Measurements from ENCODE around the gene FMNL2. TPM values are rescaled to one million over a fixed set of nuclear protein-coding genes. Genes with fewer than 3 reads are reported as not detected.
A peak's percentile ranks its signal among the peaks of the same experiment; 100 is the strongest.

Gene FMNL2
- total RNA-seq, 1 experiment from 2014 or later: 33.6 TPM

DNA sequence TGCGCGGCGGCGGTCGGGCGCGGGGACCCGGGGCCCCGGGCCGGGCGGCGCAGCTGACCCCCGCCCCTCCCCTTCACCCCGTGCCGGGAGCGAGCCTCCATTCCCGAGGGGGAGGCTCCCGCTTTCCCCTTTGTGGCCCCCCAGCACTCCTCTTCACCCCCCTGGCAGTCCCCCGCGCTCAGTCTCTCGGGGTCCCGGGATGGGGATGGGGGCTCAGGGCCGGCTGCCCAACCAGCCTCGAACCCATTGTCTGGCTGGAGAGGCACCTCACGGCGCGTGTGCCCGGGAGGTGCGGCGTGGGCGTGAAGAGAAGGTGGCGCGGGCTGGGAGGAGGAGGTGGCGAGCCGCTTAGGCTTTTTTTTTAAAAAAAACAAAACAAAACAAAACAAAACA lies 748 bp downstream of the FMNL2 start:
- H3K27ac ChIP-seq (ENCODE audit: insufficient read length, low read depth, low read length): no peak overlapping the region
- DNase-seq: no peak
- no peak overlapping the region for H4K8ac ChIP-seq (replicated peaks; ENCODE audit: insufficient read length, low read depth, low read length)
- peaks cover 6% of the 10 kb centered on the region; the same call in 1 of the 2 replicates for H3K79me2 ChIP-seq (ENCODE audit: insufficient read depth, low read length)
- no peak overlapping the region for H2BK5ac ChIP-seq (ENCODE audit: insufficient read length, low read length)
- no peak for TF ChIP-seq CTCF (conservative IDR thresholded peaks at IDR 0.05)
- Mint-ChIP-seq H3K4me3 (peak overlapping the region; percentile 89 to 92), H3K36me3 (ENCODE audit: insufficient read depth in 1 of 3, low read depth in 3 of 3) (no peaks in the 10 kb centered on the region), H3K27ac (no peak overlapping the region), H3K4me1 (peaks cover 40 to 42% of the 10 kb centered on the region in 2 experiments), H3K27me3 (ENCODE audit: low read depth) (peaks cover 9% of the 10 kb centered on the region), H3K9me3 (no peaks in the 10 kb centered on the region; a peak in 1 of 5 replicates)
- H3K4ac ChIP-seq (ENCODE audit: low read depth, low read length): no peak overlapping the region
- H3K23me2 ChIP-seq (ENCODE audit: insufficient read length, low read depth, low read length, poor library complexity, severe bottlenecking): peaks cover 12% of the 10 kb centered on the region
- no peak overlapping the region for H3T11ph ChIP-seq (ENCODE audit: low read length)
- no peak overlapping the region for H4K91ac ChIP-seq (ENCODE audit: insufficient read length, low read depth, low read length)
- no peak overlapping the region for H2AK5ac ChIP-seq (ENCODE audit: insufficient read length, low read length)
- H3K56ac ChIP-seq (ENCODE audit: insufficient read length, low read depth, low read length): no peak overlapping the region
- no peak overlapping the region for H2BK15ac ChIP-seq (ENCODE audit: low read depth, low read length)
- no peak overlapping the region for H2AFZ ChIP-seq (ENCODE audit: low read length)
- H3K9ac ChIP-seq (ENCODE audit: extremely low read depth, insufficient read length, low read length): peak overlapping the region; percentile 85
- H3K23ac ChIP-seq (ENCODE audit: insufficient read length, low read depth, low read length): no peak overlapping the region
- no peak overlapping the region for H2BK12ac ChIP-seq (ENCODE audit: insufficient read length, low read depth, low read length)
- no peaks in the 10 kb centered on the region for H3K4me1 ChIP-seq (ENCODE audit: insufficient read depth, low read length)
- H2BK120ac ChIP-seq (ENCODE audit: low read depth, low read length, poor library complexity, severe bottlenecking): no peak overlapping the region
- H4K20me1 ChIP-seq (ENCODE audit: control insufficient read depth, insufficient read depth, insufficient read length): no peaks in the 10 kb centered on the region
- no peaks in the 10 kb centered on the region for H3K9me3 ChIP-seq (ENCODE audit: control insufficient read depth, low read depth, low read length)
- peak overlapping the region; percentile 72 for H3K14ac ChIP-seq (ENCODE audit: insufficient read depth, low read length)
- WGBS (ENCODE audit: extremely low coverage, insufficient read length, low lambda C conversion rate): no CpG with 5 or more reads among the region's 35 CpGs
- H4K5ac ChIP-seq (ENCODE audit: insufficient read length, low read depth, low read length): no peak overlapping the region
- no peak overlapping the region for H3K18ac ChIP-seq (ENCODE audit: insufficient read length, low read depth, low read length)
- peaks cover 6% of the 10 kb centered on the region for H3K79me1 ChIP-seq (ENCODE audit: insufficient read depth, low read depth, low read length, poor library complexity, severe bottlenecking)
- H2BK20ac ChIP-seq (ENCODE audit: low read depth, low read length, poor library complexity, severe bottlenecking): no peak overlapping the region
- H3K27me3 ChIP-seq (ENCODE audit: insufficient read depth, low read length): no peaks in the 10 kb centered on the region
- peak overlapping the region; percentile 73 for H3K4me2 ChIP-seq (ENCODE audit: insufficient read depth, insufficient read length, low read length)

Data from H9 (cell line).